GM10266 (cell line): ENCODE data around the gene OR4C3.
A peak's percentile ranks its signal among the peaks of the same experiment; 100 is the strongest.
"Not testable (repeated sequence)": the region's sequence is repeated elsewhere in the genome, so short reads cannot be mapped to it uniquely, and the experiment has no call there.

Experiments
- DNase-seq: peaks from one replicate; pipeline ENCODE4 v3.0.0; 2012; ENCODE audit errors: extremely low spot score
- TF ChIP-seq, protein P1 (sequence below): IDR thresholded peaks from 2 replicates; pipeline ENCODE4 v1.5.1; 2012; ENCODE audit warnings: mild to moderate bottlenecking, low read depth; ENCODE audit not compliant: control insufficient read depth, insufficient read depth; ENCODE audit errors: missing control alignments

Gene OR4C3

DNA sequence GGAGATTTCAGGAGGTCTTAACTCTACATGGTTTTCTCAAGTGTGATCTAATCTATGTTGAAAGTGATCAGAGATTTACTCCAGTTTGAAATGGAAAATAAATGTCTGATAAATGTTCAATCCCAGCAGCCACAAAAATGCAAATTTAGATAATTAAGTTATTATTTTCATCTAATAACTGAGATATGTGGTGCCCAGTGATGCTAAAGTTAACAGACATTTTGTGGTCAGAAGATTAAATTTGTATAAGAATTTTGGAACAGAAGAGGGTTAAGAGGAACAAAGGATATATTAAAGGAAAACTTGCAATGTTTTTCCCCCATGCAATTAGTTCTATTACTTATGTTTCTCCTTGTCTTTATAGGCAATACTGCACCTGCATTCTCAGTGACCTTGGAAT lies at the start of gene OR4C3:
Gene OR4C3, plus strand, starts transcription at position 301 of the 400 bp plus-strand sequence. CDS start 102 bp downstream, outside the sequence.
- not testable (repeated sequence) for DNase-seq

DNA sequence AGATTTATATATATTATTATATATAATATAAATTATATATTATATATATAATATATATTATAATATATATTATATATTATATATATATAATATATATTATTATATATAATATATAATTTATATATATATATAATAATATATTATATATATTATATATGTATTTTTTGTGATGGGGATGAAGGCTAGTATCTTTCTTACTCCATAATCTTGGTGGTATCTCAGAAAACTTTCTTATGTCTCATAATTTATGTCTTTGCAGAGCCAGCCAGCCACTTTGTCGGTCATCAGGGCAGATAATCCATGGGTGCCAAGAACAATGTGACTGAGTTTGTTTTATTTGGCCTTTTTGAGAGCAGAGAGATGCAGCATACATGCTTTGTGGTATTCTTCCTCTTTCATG lies 18.8 kb upstream of the OR4C3 start, which contains the start of gene OR4S1:
Gene OR4S1, plus strand, starts transcription at position 301 of the 400 bp plus-strand sequence. Its CDS starts 0 bp downstream, at position 301.
- TF ChIP-seq, protein P1, sequence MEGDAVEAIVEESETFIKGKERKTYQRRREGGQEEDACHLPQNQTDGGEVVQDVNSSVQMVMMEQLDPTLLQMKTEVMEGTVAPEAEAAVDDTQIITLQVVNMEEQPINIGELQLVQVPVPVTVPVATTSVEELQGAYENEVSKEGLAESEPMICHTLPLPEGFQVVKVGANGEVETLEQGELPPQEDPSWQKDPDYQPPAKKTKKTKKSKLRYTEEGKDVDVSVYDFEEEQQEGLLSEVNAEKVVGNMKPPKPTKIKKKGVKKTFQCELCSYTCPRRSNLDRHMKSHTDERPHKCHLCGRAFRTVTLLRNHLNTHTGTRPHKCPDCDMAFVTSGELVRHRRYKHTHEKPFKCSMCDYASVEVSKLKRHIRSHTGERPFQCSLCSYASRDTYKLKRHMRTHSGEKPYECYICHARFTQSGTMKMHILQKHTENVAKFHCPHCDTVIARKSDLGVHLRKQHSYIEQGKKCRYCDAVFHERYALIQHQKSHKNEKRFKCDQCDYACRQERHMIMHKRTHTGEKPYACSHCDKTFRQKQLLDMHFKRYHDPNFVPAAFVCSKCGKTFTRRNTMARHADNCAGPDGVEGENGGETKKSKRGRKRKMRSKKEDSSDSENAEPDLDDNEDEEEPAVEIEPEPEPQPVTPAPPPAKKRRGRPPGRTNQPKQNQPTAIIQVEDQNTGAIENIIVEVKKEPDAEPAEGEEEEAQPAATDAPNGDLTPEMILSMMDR: no peak
- no peak for DNase-seq

DNA sequence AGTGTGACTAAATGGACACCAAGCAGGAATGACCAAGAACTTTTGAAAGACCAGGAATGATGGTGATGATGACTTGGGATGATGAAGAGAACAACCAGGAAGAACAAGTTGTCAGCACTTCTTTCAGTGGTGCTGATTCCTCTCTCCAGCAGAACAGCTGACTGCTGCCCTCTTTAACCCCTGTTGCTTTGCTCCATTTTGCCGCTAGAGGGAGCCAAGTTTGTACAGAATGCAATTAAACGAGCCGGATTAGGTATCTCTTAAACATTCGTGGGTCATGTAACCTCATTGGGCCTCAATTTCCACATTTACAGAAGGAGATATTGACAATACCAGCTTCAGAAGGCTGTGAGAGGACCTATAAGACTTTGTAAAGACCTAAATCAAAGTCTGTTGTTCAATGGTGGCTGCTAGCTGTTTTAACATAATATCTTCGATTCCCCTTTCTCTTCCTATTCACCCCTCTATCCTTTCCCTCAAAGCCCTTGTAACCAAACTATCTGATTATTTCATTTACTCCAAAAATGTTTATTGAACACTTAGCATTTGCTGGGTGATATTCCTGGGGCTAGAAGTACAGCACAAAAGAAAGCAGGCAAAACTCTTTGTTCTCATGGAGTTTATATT lies 16.8 kb upstream of the OR4C3 start:
- TF ChIP-seq, protein P1: peak; percentile 92
- peak; percentile 48 for DNase-seq

DNA sequence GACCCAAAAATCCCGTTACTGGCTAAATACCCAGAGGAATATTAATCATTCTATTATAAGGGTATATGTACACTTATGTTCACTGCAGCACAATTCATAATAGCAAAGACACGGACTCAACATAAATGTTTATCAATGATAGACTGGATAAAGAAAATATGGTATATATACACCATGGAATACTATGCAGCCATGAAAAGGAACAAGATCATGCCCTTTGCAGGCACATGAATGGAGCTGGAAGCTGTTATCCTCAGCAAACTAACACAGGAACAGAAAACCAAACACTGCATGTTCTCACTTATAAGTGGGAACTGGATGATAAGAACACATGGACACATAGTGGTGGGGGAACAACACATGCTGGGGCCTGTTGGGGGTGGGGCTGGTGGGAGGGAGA lies 11.1 kb upstream of the OR4C3 start:
- DNase-seq: not testable (repeated sequence)

DNA sequence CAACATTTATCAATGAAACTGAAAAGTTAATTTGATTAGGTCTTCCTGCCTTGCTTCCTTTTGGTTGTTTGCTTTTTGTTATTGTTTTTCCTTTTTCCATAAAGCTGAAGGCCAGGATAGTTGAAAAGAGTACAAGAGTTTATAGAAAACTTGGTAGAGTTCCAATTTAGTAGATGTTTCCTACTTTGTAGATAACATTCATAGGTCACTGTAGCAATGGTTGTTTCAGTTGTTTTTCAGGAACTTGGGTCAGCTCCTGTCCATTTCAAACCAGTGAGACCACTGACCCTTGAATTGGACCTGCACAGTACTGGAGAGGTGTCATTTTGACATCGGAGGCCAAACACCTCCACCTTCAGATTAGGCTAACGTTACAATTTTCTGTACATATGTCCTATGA lies 4.9 kb upstream of the OR4C3 start:
- DNase-seq: not testable (repeated sequence)

DNA sequence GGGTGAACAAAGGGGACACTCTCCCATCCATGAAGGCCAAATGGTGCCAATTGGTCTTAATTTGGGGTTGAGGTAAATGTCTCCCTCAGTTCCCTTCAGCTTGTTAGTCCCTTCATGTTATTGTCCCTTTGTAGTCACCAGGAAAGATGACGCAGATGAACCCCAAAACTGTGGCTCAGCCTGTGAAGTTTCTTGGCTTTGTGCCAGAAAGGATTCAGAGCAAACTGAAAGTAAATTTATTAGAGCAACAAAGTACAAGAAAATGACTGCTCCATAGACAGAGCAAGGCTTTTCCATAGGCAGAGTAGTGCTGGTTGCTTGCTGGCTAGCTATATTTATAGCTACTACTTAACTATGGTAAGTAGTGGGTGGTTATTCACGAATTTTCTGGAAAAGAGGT lies 16.7 kb downstream of the OR4C3 start:
- TF ChIP-seq, protein P1: no peak
- DNase-seq: no peak

DNA sequence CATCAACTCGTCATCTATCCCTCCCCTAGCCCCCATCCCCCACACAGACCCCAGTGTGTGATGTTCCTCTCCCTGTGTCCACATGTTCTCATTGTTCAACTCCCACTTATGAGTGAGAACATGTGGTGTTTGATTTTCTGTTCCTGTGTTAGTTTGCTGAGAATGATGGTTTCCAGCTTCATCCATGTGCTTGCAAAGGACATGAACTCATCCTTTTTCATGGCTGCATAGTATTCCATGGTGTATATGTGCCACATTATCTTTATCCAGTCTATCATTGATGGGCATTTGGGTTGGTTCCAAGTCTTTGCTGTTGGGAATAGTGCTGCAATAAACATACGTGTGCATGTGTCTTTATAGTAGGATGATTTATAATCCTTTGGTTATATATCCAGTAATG lies 17.8 kb downstream of the OR4C3 start:
- not testable (repeated sequence) for DNase-seq

DNA sequence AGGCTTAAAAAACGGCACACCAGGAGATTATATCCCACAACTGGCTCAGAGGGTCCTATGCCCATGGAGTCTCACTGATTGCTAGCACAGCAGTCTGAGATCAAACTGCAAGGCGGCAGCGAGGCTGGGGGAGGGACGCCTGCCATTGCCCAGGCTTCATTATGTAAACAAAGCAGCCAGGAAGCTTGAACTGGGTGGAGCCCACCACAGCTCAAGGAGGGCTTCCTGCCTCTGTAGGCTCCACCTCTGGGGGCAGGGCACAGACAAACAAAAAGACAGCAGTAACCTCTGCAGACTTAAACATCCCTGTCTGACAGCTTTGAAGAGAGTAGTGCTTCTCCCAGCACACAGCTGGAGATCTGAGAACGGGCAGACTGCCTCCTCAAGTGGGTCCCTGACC lies 21.6 kb downstream of the OR4C3 start:
- not testable (repeated sequence) for DNase-seq

DNA sequence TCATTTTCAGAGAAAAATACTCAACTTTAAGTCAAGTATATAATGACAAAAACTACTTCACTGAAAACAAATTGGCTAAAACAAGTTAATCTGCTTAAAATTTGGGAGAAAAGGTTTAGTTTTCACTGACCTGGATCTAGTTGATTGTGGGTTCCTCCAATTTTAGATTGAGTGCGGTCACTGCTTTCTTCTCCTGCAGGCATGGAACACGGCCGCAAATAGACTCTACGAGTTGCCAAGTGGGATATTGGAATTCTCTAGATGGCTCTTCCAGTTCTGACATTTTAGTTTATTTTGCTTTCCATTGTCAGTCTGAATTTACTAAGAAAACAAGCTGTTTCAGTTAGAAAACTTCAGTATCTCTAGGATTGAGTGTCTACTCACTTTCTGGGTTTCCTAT lies 29.3 kb downstream of the OR4C3 start:
- no peak for DNase-seq
- TF ChIP-seq, protein P1: no peak

DNA sequence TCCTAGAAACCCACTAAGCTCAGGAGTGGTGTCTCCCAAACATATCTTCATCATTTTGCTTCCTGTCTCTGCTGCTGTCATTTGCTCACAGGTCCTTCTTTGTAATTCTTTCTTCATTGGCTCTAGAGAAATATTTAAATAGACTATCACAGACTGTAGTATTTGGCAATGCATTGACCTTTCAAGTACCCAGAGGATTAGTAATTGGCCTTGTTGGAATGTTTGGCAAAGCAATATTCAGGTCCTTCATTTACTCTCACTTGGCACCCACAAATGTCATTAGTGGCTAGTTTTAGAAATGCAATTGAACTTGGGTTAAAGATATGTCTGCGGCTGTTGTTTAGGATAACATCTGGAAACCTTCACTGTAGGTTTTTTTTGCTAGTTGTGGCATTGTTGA lies 30.0 kb downstream of the OR4C3 start:
- TF ChIP-seq, protein P1: no peak
- no peak for DNase-seq

DNA sequence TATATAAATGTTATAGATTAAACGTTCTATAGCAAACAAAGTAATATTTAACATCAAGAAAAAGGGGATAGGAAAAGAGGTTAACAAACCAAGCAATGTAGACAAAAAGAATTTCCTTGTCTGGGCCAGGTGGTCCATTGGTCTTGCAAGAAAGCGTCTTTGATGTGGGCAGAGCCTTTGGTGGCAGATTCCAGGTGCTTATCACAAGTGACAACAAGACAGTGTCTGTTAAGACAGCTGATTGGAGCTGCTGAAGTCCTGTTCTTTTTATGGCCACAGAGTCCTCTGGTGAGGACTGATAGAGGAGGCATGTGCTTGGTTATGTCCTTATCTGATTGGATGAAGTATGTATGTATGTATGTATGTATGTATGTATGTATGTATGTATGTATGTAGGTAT lies 36.6 kb downstream of the OR4C3 start:
- not testable (repeated sequence) for DNase-seq
